Coronary artery (tissue), 2 donors: Measurements from ENCODE around the gene RND3.
A peak's percentile ranks its signal among the peaks of the same experiment; 100 is the strongest.

Experiments used
- DNase-seq: peaks from one replicate; pipeline ENCODE4 v3.0.0-alpha.2; 2017; ENCODE audit warnings: low spot score
- H3K27ac ChIP-seq, 2 donors: fragments of 200-600 bp; sonication (generic); one replicate each; pipeline ENCODE4 v1.5.1; 2016 to 2019
- H3K4me3 ChIP-seq: fragments of 200-600 bp; sonication (generic); 2 replicates; pipeline ENCODE4 v1.5.1; 2016; ENCODE audit warnings: mild to moderate bottlenecking, moderate library complexity
- TF ChIP-seq, protein P1 (sequence below): fragments of 200-600 bp; sonication (generic); IDR thresholded peaks from one replicate; pipeline ENCODE4 v1.5.1; 2019; ENCODE audit warnings: antibody characterized with exemption

The RND3 gene

DNA sequence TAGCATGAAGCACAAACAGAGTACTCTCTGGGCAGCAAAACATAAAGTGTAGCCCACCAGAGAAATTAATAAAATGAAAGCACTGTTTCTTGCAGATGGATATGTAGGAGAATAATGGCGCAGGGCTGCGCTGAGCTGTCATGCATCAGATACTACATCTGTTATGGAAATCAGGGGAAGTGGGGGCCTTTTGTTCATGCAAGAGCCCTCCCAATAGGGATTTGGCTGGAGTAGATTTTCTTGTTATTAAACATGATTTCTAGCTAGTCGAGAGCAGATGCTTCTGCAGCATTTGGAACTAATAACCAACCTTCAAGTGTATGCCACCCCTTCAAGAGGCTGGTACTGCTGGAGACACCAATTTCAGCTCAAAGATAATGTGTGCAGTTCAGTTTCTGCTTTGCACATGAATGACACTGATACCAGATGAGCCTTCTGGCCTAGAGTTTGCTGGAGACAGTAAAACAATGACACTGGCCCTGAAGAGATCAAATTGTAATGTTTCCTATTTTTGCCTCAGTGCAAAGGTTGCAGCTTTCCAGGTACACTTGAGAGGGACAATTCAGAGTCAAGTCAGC lies 58.0 kb downstream of the RND3 start:
- no peak for DNase-seq
- TF ChIP-seq, protein P1, sequence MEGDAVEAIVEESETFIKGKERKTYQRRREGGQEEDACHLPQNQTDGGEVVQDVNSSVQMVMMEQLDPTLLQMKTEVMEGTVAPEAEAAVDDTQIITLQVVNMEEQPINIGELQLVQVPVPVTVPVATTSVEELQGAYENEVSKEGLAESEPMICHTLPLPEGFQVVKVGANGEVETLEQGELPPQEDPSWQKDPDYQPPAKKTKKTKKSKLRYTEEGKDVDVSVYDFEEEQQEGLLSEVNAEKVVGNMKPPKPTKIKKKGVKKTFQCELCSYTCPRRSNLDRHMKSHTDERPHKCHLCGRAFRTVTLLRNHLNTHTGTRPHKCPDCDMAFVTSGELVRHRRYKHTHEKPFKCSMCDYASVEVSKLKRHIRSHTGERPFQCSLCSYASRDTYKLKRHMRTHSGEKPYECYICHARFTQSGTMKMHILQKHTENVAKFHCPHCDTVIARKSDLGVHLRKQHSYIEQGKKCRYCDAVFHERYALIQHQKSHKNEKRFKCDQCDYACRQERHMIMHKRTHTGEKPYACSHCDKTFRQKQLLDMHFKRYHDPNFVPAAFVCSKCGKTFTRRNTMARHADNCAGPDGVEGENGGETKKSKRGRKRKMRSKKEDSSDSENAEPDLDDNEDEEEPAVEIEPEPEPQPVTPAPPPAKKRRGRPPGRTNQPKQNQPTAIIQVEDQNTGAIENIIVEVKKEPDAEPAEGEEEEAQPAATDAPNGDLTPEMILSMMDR: no peak
- no peak overlapping the region for H3K4me3 ChIP-seq
- no peak overlapping the region for H3K27ac ChIP-seq

DNA sequence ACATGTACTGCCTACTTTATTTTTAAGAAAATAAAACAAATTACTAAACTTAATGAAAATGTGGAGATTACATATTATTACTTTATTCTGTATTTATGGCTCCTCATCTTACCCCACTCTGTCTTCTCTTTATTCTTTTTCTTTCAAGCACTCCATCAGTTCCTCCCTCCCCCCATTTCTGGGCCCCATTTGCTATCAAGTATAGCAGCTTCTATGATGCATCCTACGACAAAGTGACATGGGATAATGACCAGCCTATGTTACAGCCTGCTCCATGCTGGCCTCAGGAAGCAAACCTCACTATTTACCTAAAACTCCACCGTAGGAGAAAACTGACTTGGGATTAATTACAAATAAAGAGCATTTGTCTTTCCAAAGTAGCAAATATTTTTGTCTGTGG lies 58.8 kb downstream of the RND3 start:
- Histone ChIP-seq H3K27ac (no peak overlapping the region), H3K4me3 (no peak overlapping the region)
- DNase-seq: no peak
- TF ChIP-seq, protein P1: no peak

DNA sequence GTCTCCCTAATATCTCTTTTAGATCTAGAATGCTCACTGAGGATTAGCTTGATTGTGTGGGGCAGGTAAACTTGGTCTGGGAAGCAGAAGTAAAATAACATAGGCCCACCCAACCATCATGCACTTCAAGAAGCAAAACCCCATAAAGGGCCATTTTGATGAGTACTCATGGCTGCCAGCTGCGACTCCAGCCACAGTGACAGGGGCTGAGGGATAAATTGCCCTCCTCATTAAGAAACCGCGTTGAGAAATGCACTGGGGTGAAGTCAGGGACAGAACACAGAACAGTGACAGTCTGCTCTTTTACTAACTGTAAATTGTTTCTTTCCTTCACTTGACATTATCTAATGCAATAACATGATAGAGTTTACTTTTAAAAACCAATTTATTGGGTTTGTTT lies 60.2 kb downstream of the RND3 start:
- Histone ChIP-seq H3K27ac (no peak overlapping the region), H3K4me3 (no peak overlapping the region)
- no peak for DNase-seq
- TF ChIP-seq, protein P1: no peak

DNA sequence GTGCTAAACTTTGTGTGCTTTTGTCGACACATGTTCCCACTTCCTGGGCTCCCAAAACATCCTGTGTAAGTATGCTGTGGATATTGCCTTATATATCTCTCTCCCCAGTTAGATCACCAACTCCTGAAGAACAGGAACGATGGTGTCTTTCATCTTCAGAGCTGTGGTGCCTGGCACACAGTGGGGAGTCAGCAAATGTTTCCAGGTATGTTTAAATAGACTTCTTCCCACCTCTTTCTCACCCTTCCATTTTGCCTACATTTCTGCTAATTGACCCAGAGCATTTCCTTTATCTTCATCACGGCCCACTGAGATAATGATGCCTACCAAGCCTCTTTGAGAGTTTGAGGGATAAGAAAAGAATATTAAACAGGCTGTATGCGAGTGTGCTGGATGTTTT lies 60.7 kb downstream of the RND3 start:
- no peak overlapping the region for H3K4me3 ChIP-seq
- H3K27ac ChIP-seq: no peak overlapping the region
- DNase-seq: no peak
- TF ChIP-seq, protein P1: no peak

DNA sequence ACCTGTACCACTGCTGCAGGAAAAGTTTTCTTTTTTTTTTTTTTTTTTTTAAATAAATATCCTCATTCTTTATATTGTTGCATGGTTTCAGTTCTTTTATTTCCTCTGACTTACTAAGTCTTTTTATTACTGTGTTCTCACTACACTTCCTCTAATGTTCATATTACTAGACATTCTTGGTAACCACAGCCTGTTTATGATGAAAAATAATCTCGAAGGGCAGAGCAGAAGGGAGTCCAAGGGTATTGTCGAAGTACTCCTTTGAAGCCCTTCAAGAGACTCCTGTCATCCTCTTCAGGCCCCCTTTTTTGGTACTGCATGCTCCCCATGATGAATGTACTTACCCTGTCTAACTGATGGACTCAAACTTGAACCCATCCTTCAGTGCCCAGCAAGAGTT lies 61.2 kb downstream of the RND3 start:
- TF ChIP-seq, protein P1: no peak
- DNase-seq: no peak
- H3K4me3 ChIP-seq: no peak overlapping the region
- no peak overlapping the region for H3K27ac ChIP-seq

DNA sequence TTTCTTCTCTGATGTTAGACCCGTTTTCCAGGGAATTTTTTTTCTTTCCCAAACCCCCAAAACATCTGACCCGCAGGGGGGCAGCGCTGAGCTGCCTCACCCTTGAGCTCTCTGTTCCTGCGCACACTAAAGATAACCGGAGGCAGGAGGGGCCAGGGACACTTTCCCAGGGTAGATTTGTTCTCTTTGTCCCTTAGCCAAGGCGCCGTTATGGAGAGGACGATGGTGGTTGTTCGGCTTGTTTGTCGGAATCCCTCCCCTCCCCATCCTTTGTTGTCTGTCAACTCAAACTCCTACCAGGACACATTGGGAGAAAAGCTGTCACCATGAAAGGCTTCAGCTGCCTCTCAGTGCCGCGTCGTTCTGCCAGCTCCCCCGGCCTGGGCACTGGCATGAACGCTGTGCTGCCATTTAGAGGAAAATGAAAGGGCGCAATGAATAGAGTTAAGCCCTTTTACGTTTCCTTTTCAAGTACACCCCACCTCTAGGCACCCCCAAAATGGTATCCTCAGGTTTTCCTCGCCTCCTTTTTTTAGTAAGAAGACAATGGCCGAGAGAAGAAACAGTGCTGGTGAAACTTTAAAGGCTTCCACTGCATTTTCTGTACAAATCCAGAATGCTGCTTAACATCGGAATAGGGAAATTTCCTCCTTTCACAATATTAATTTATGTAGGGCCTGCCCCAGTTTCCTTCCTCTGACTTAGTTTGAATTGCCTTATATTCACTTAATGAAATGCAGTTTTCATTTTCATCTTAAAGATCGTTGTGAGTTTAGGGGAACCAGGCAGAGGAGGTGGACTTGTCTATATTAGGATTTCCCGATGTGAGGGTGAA lies 62.1 kb downstream of the RND3 start:
- DNase-seq: no peak
- TF ChIP-seq, protein P1: no peak
- H3K4me3 ChIP-seq: peak overlapping the region; percentile 59
- peak overlapping the region in 1 of 2 donors; percentile 24 for H3K27ac ChIP-seq

DNA sequence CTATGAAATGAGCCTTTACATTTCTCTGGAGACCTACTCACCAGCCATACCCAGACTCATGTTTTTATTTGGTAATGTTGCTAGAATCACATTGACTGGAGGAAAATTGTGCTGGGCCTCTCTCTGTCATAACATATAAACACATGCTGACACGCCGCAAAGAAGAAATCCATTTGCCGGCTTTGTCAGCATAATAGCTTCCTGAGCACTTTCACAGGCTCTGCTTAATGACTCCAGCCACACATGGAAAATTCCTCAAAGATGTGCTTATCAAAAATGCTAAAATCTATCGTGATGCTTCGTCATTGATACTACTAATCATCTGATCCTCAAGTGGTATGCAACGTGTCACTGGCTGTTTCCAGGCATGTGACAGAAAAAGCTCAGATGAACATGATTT lies 63.1 kb downstream of the RND3 start:
- no peak for DNase-seq
- TF ChIP-seq, protein P1: no peak
- H3K4me3 ChIP-seq: no peak overlapping the region
- H3K27ac ChIP-seq: no peak overlapping the region
